HepG2 (cell line): ENCODE data around the gene ZNF169. TPM values are rescaled to one million over a fixed set of nuclear protein-coding genes. Genes with fewer than 3 reads are reported as not detected.
A peak's percentile ranks its signal among the peaks of the same experiment; 100 is the strongest.
"Not testable (repeated sequence)": the region's sequence is repeated elsewhere in the genome, so short reads cannot be mapped to it uniquely, and the experiment has no call there.

ENCODE experiments used
- ATAC-seq: fragments of 200-7000 bp; cut with Tn5 transposase; 3 replicates; pipeline ENCODE4 v1.9.1; 2020; ENCODE audit warnings: mild to moderate bottlenecking, moderate library complexity
- BruUV-seq: library from RNA; stranded (reverse); fragments of 400-500 nt; replicated peaks from 2 replicates; lab custom pipeline; 2021; lab: Mats Ljungman, UMichigan
- CTCF ChIA-PET: fragments of 300-600 bp; formaldehyde crosslinking; extraction: SDS; loops from one replicate; lab custom pipeline; 2021; ENCODE audit warnings: low total read pairs, inconsistent platforms, low intra/inter-chr PET ratio; lab: Yijun Ruan, JAX
- POLR2A ChIA-PET: fragments of 350-600 bp; sonication (Branson Sonifier 250); formaldehyde crosslinking; loops from one replicate; lab custom pipeline; 2020; ENCODE audit warnings: antibody characterized with exemption, inconsistent platforms; lab: Yijun Ruan, JAX
- DNase-seq: peaks from one replicate; pipeline ENCODE4 v3.0.0-alpha.2; 2015; ENCODE audit warnings: low spot score
- FAIRE-seq: peaks from 3 replicates; lab custom pipeline; 2011; peaks lifted over from hg19 to GRCh38; lab: Jason Lieb, UNC
- H2AFZ ChIP-seq: one replicate; pipeline ENCODE4 v1.6.1; 2011; ENCODE audit warnings: low read length, inconsistent platforms
- H3K27ac ChIP-seq: fragments of 300-600 bp; 3 replicates; pipeline ENCODE4 v1.8.0; 2011; ENCODE audit warnings: mixed run types, mild to moderate bottlenecking, mixed read lengths, low read length, inconsistent platforms; ENCODE audit not compliant: insufficient read depth; ENCODE audit errors: extremely low read length
- H3K27me3 ChIP-seq, 2 experiments: fragments of 200-600 bp in 1 of 2; 2 replicates in 1 of 2; 3 replicates in 1 of 2; pipeline versions ENCODE4 v1.6.0 to v1.8.0; 2011; ENCODE audit warnings: low read length in 2 of 2, mild to moderate bottlenecking in 2 of 2, moderate library complexity in 2 of 2, inconsistent platforms in 1 of 2; ENCODE audit not compliant: insufficient read depth in 2 of 2, control insufficient read depth in 1 of 2
- H3K36me3 ChIP-seq, 2 experiments: fragments of 200-600 bp in 1 of 2; replicated peaks in 1 of 2; 2 replicates in 1 of 2; 3 replicates in 1 of 2; pipeline versions ENCODE4 v1.5.1 to v1.8.0; 2011; ENCODE audit warnings: low read length in 2 of 2, inconsistent platforms in 1 of 2; ENCODE audit not compliant: insufficient read depth in 2 of 2, control insufficient read depth in 1 of 2
- H3K4me1 ChIP-seq: 2 replicates; pipeline ENCODE4 v1.5.1; 2012; ENCODE audit warnings: low read length, inconsistent platforms; ENCODE audit not compliant: insufficient read depth
- H3K4me2 ChIP-seq: 2 replicates; pipeline ENCODE4 v1.6.0; 2011; ENCODE audit warnings: low read depth, low read length, inconsistent platforms
- H3K4me3 ChIP-seq, 3 experiments: fragments of 200-600 bp in 1 of 3; sonication (generic), shearing (Covaris generic) in 1 of 3; replicated peaks in 1 of 3; 2 replicates each; pipeline ENCODE4 v1.5.1; 2011 to 2016; ENCODE audit warnings: low read length in 3 of 3, inconsistent platforms in 2 of 3, low read depth in 2 of 3, mild to moderate bottlenecking in 2 of 3, control low read depth in 1 of 3, mixed read lengths in 1 of 3; ENCODE audit not compliant: insufficient read depth in 1 of 3
- H3K79me2 ChIP-seq: one replicate; pipeline ENCODE4 v1.6.1; 2011; ENCODE audit warnings: low read length, inconsistent platforms; ENCODE audit not compliant: insufficient read depth
- H3K9ac ChIP-seq: 2 replicates; pipeline ENCODE4 v1.6.0; 2011; ENCODE audit warnings: mild to moderate bottlenecking, low read depth, low read length, inconsistent platforms; ENCODE audit not compliant: insufficient read depth
- H3K9me3 ChIP-seq: 2 replicates; pipeline ENCODE4 v1.5.1; 2012; ENCODE audit warnings: mild to moderate bottlenecking, low read length
- H4K20me1 ChIP-seq: 2 replicates; pipeline ENCODE4 v1.6.0; 2011; ENCODE audit warnings: inconsistent platforms, mild to moderate bottlenecking, low read length, moderate library complexity; ENCODE audit not compliant: insufficient read depth
- HNF1A ChIP-seq, 2 experiments: sonication (generic) in 1 of 2; formaldehyde crosslinking in 1 of 2; IDR thresholded peaks; 2 replicates each; pipeline versions ENCODE4 v1.4.0 to v1.6.1; 2016 to 2020; ENCODE audit warnings: borderline replicate concordance in 1 of 2, low read depth in 1 of 2, mild to moderate bottlenecking in 1 of 2, missing genetic modification reagents in 1 of 2
- SOX13 ChIP-seq, 3 experiments: fragments of 450-650 bp in 1 of 3; sonication (generic) in 1 of 3; formaldehyde crosslinking in 1 of 3; IDR thresholded peaks in 2 of 3; conservative IDR thresholded peaks in 1 of 3; 2 replicates each; pipeline versions ENCODE4 v1.5.0 to v1.6.1; 2016 to 2020; ENCODE audit warnings: antibody characterized with exemption in 1 of 3, mild to moderate bottlenecking in 1 of 3, missing compliant biosample characterization in 1 of 3, missing genetic modification reagents in 1 of 3, moderate library complexity in 1 of 3
- ZNF121 ChIP-seq: sonication (generic); formaldehyde crosslinking; IDR thresholded peaks from 2 replicates; pipeline ENCODE4 v1.5.0; 2020; ENCODE audit warnings: mild to moderate bottlenecking, missing genetic modification reagents
- WGBS: methylation state at CpG from one replicate; pipeline ENCODE4 v1.1.6; 2017; ENCODE audit warnings: low lambda C conversion rate; 5-methylcytosine and 5-hydroxymethylcytosine counted together
- in situ Hi-C: cut with HindIII; loops from 2 replicates; pipeline ENCODE4 v1.10.0; 2017; ENCODE audit warnings: low pct_unique_long_range_greater_than_20kb; ENCODE audit not compliant: extremely low pct_ligation_motif_present
- intact Hi-C: fragments of 100-400 bp; cut with micrococcal nuclease; formaldehyde crosslinking; loops from one replicate; pipeline ENCODE4 v1.10.0; 2022; ENCODE audit not compliant: unreplicated experiment
- polyA plus RNA-seq, 8 experiments: library from polyadenylated mRNA; depleted of rRNA in 3 of 8; stranded (reverse) in 7 of 8; unstranded in 1 of 8; fragments of >200 nt; fragmentation: Illumina TruSeq in 4 of 8; extraction: Trizol in 4 of 8; gene quantifications; 2 replicates each; pipeline versions ENCODE4 v1.2.1 to v1.2.3, GENCODE V29; 2011 to 2016; ENCODE audit warnings: low read depth in 4 of 8, missing spikeins in 1 of 8, mixed read lengths in 1 of 8; ENCODE audit not compliant: insufficient read depth in 1 of 8
- total RNA-seq, 5 experiments: library from RNA; depleted of rRNA; stranded (reverse); fragments of >200 nt; fragmentation: Illumina TruSeq; extraction: Trizol; gene quantifications; 2 replicates each; pipeline ENCODE4 v1.2.3, GENCODE V29; 2016; ENCODE audit warnings: low read depth in 1 of 5

ZNF169 gene
- total and polyA plus RNA-seq, 2 of the 13 experiments (the other 11 are each of a cell fraction or from before 2014, with no cell fraction given) = 2.1 to 6.3 TPM

GRCh38 chr9:94265626-94266402 is 6.7 kb downstream of the ZNF169 start:
- FAIRE-seq = peak; percentile 40
- H3K9ac ChIP-seq; in situ Hi-C loops; H3K36me3 ChIP-seq; intact Hi-C loops; H2AFZ ChIP-seq; H3K27me3 ChIP-seq; CTCF ChIA-PET; H3K9me3 ChIP-seq; H3K79me2 ChIP-seq; POLR2A ChIA-PET; H4K20me1 ChIP-seq; BruUV-seq; TF ChIP-seq HNF1A (CRISPR knock-in tag; IDR thresholded peaks at IDR 0.05; ENCODE audit: borderline replicate concordance); SOX13 (IDR thresholded peaks at IDR 0.05): not testable (repeated sequence)
- DNase-seq = peak; percentile 7
- Histone ChIP-seq H3K4me2 (peak overlapping the region; percentile 56), H3K4me1 (peaks cover 53% of the 10 kb centered on the region), H3K27ac (peak overlapping the region; percentile 54), H3K4me3 (peak overlapping the region in 1 of 3 experiments; percentile 30; a peak in 1 of 6 replicates)
- WGBS = 7% methylated on average over 3 of the region's 3 CpGs
- ATAC-seq = peak; percentile 25; the same call in 2 of the 3 replicates
- TF ChIP-seq HNF1A (IDR thresholded peaks at IDR 0.05; ENCODE audit: low read depth) = 0 out of 2 replicates have a peak, but pooled peaks have one; percentile 10
- TF ChIP-seq ZNF121 = 0 out of 2 replicates have a peak, but pooled peaks have one; percentile 8
- TF ChIP-seq SOX13 (CRISPR knock-in tag; conservative IDR thresholded peaks at IDR 0.05 in 1 of 2, IDR thresholded peaks at IDR 0.05 in 1 of 2) = 0 out of 4 replicates have a peak, but pooled peaks of 1 of the 2 experiments have one; percentile 7
